Mesendoderm (in vitro differentiated cells): ENCODE data around the gene TMPRSS3.

Experiments used
- DNase-seq: peaks from one replicate; pipeline ENCODE4 v3.0.0; 2013
- H2AK5ac ChIP-seq: 2 replicates; pipeline ENCODE4 v1.6.1; 2013; ENCODE audit warnings: low read length, inconsistent platforms
- H2BK120ac ChIP-seq: 2 replicates; pipeline ENCODE4 v1.6.1; 2013; ENCODE audit warnings: low read depth, mild to moderate bottlenecking, low read length, moderate library complexity, mixed read lengths
- H2BK15ac ChIP-seq: replicated peaks from 2 replicates; pipeline ENCODE4 v1.6.1; 2013; ENCODE audit warnings: low read depth, mild to moderate bottlenecking, moderate library complexity
- H2BK5ac ChIP-seq: 2 replicates; pipeline ENCODE4 v1.6.1; 2013; ENCODE audit warnings: low read length, inconsistent platforms
- H3K18ac ChIP-seq: 2 replicates; pipeline ENCODE4 v1.6.1; 2013; ENCODE audit warnings: mild to moderate bottlenecking, low read length, mixed read lengths
- H3K23ac ChIP-seq: one replicate; pipeline ENCODE4 v1.6.1; 2013; ENCODE audit warnings: low read length
- H3K27ac ChIP-seq: 2 replicates; pipeline ENCODE4 v1.5.1; 2013; ENCODE audit warnings: low read depth, mild to moderate bottlenecking, inconsistent platforms, low read length, moderate library complexity
- H3K27me3 ChIP-seq: 2 replicates; pipeline ENCODE4 v1.6.1; 2013; ENCODE audit warnings: low read length, control low read depth, mild to moderate bottlenecking, inconsistent platforms; ENCODE audit not compliant: insufficient read depth, poor library complexity
- H3K36me3 ChIP-seq: 2 replicates; pipeline ENCODE4 v1.6.1; 2013; ENCODE audit warnings: low read length, inconsistent platforms; ENCODE audit not compliant: control insufficient read depth, insufficient read depth
- H3K4ac ChIP-seq: one replicate; pipeline ENCODE4 v1.6.1; 2013; ENCODE audit warnings: low read depth, mild to moderate bottlenecking, low read length, moderate library complexity
- H3K4me1 ChIP-seq: 2 replicates; pipeline ENCODE4 v1.6.1; 2013; ENCODE audit warnings: low read depth, low read length, inconsistent platforms; ENCODE audit not compliant: control insufficient read depth
- H3K4me2 ChIP-seq: 2 replicates; pipeline ENCODE4 v1.6.1; 2013; ENCODE audit warnings: low read length
- H3K4me3 ChIP-seq: 2 replicates; pipeline ENCODE4 v1.5.1; 2013; ENCODE audit warnings: mild to moderate bottlenecking, low read length
- H3K56ac ChIP-seq: one replicate; pipeline ENCODE4 v1.6.1; 2013; ENCODE audit warnings: low read length
- H3K79me1 ChIP-seq: 2 replicates; pipeline ENCODE4 v1.6.1; 2013; ENCODE audit warnings: low read length, inconsistent platforms
- H3K79me2 ChIP-seq: 2 replicates; pipeline ENCODE4 v1.6.1; 2013; ENCODE audit warnings: mild to moderate bottlenecking, low read length; ENCODE audit not compliant: control insufficient read depth, insufficient read depth
- H3K9ac ChIP-seq: 2 replicates; pipeline ENCODE4 v1.6.1; 2013; ENCODE audit warnings: low read length, inconsistent platforms
- H4K5ac ChIP-seq: one replicate; pipeline ENCODE4 v1.6.1; 2013; ENCODE audit warnings: low read length
- H4K8ac ChIP-seq: one replicate; pipeline ENCODE4 v1.6.1; 2013; ENCODE audit warnings: low read depth, mild to moderate bottlenecking, control low read depth, low read length, moderate library complexity
- WGBS: extraction: QIAGEN DNeasy Blood & Tissue Kit; methylation state at CpG from one replicate; pipeline ENCODE4 v1.1.7; 2013; ENCODE audit warnings: low lambda C conversion rate, missing lambda C conversion rate; ENCODE audit not compliant: insufficient coverage; ENCODE audit errors: extremely low coverage; 5-methylcytosine and 5-hydroxymethylcytosine counted together

TMPRSS3 gene

GRCh38 chr21:42414553-42414927 is 18.7 kb upstream of the TMPRSS3 start:
- Histone ChIP-seq H2AK5ac (no peak overlapping the region), H3K18ac (no peak overlapping the region), H2BK120ac (no peak overlapping the region), H3K4me1 (no peaks in the 10 kb centered on the region), H3K36me3 (no peaks in the 10 kb centered on the region), H3K79me2 (no peaks in the 10 kb centered on the region), H3K9ac (no peak overlapping the region), H2BK15ac (no peak overlapping the region), H3K4me3 (no peak overlapping the region), H4K5ac (no peak overlapping the region), H3K56ac (no peak overlapping the region), H3K79me1 (no peaks in the 10 kb centered on the region), H3K27me3 (no peaks in the 10 kb centered on the region), H3K4me2 (no peak overlapping the region), H3K23ac (no peak overlapping the region), H3K27ac (no peak overlapping the region), H4K8ac (no peak overlapping the region), H3K4ac (no peak overlapping the region), H2BK5ac (no peak overlapping the region)
- no CpG with 5 or more reads among the region's 8 CpGs for WGBS
- no peak for DNase-seq

- Histone ChIP-seq H3K56ac (no peak overlapping the region), H3K79me1 (no peaks in the 10 kb centered on the region), H3K4ac (no peak overlapping the region), H3K9ac (no peak overlapping the region), H3K36me3 (no peaks in the 10 kb centered on the region), H4K5ac (no peak overlapping the region), H2AK5ac (no peak overlapping the region), H3K79me2 (no peaks in the 10 kb centered on the region), H2BK5ac (no peak overlapping the region), H2BK15ac (no peak overlapping the region), H3K4me1 (no peaks in the 10 kb centered on the region), H4K8ac (no peak overlapping the region), H3K23ac (no peak overlapping the region), H3K4me2 (no peak overlapping the region), H2BK120ac (no peak overlapping the region), H3K18ac (no peak overlapping the region), H3K4me3 (no peak overlapping the region), H3K27me3 (no peaks in the 10 kb centered on the region), H3K27ac (no peak overlapping the region)
- DNase-seq, result no peak
- no CpG with 5 or more reads among the region's 8 CpGs for WGBS
Observed at GRCh38 chr21:42414066-42414465, 18.2 kb upstream of the TMPRSS3 start.

- Histone ChIP-seq H4K8ac (no peak overlapping the region), H3K56ac (no peak overlapping the region), H3K4ac (no peak overlapping the region), H2BK120ac (no peak overlapping the region), H3K27me3 (no peaks in the 10 kb centered on the region), H3K36me3 (no peaks in the 10 kb centered on the region), H3K4me2 (no peak overlapping the region), H3K4me3 (no peak overlapping the region), H3K9ac (no peak overlapping the region), H3K4me1 (no peaks in the 10 kb centered on the region), H3K18ac (no peak overlapping the region), H2BK5ac (no peak overlapping the region), H2AK5ac (no peak overlapping the region), H3K79me2 (no peaks in the 10 kb centered on the region), H3K23ac (no peak overlapping the region), H4K5ac (no peak overlapping the region), H2BK15ac (no peak overlapping the region), H3K79me1 (no peaks in the 10 kb centered on the region), H3K27ac (no peak overlapping the region)
- no CpG with 5 or more reads among the region's 4 CpGs for WGBS
- no peak for DNase-seq
Observed at GRCh38 chr21:42413500-42413899, 17.6 kb upstream of the TMPRSS3 start.

GRCh38 chr21:42413093-42413492 is 17.2 kb upstream of the TMPRSS3 start:
- Histone ChIP-seq H2BK15ac (no peak overlapping the region), H3K4me1 (no peaks in the 10 kb centered on the region), H3K23ac (no peak overlapping the region), H4K5ac (no peak overlapping the region), H3K56ac (no peak overlapping the region), H2BK120ac (no peak overlapping the region), H3K79me1 (no peaks in the 10 kb centered on the region), H4K8ac (no peak overlapping the region), H2BK5ac (no peak overlapping the region), H3K4ac (no peak overlapping the region), H3K4me2 (no peak overlapping the region), H3K36me3 (no peaks in the 10 kb centered on the region), H3K27ac (no peak overlapping the region), H2AK5ac (no peak overlapping the region), H3K4me3 (no peak overlapping the region), H3K27me3 (no peaks in the 10 kb centered on the region), H3K18ac (no peak overlapping the region), H3K79me2 (no peaks in the 10 kb centered on the region), H3K9ac (no peak overlapping the region)
- WGBS, result no CpG with 5 or more reads among the region's 14 CpGs
- DNase-seq, result no peak

DNA sequence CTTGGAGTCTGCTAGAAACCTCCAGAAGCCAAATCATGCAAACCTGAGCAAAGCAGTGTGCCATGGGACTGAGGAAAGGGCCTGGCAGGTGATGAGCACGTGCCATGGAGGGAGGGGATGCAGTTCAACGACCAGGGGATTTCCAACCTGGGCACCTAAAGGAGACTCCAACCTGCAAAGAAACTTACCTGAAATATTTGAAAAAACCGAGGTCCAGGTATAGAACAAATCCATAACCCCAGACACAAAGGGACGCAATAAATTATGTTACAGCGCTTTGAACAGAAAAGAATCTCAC is 16.7 kb upstream of the TMPRSS3 start:
- Histone ChIP-seq H2BK120ac (no peak overlapping the region), H4K5ac (no peak overlapping the region), H3K27me3 (no peaks in the 10 kb centered on the region), H3K4me3 (no peak overlapping the region), H2BK5ac (no peak overlapping the region), H3K9ac (no peak overlapping the region), H3K4me1 (no peaks in the 10 kb centered on the region), H2AK5ac (no peak overlapping the region), H3K56ac (no peak overlapping the region), H3K79me2 (no peaks in the 10 kb centered on the region), H3K27ac (no peak overlapping the region), H3K79me1 (no peaks in the 10 kb centered on the region), H2BK15ac (no peak overlapping the region), H3K36me3 (no peaks in the 10 kb centered on the region), H3K18ac (no peak overlapping the region), H3K4me2 (no peak overlapping the region), H4K8ac (no peak overlapping the region), H3K4ac (no peak overlapping the region), H3K23ac (no peak overlapping the region)
- WGBS, result no CpG with 5 or more reads among the region's 5 CpGs
- no peak for DNase-seq

- H3K79me1 ChIP-seq, result no peaks in the 10 kb centered on the region
- H3K56ac ChIP-seq, result no peak overlapping the region
- H3K18ac ChIP-seq, result no peak overlapping the region
- no peak overlapping the region for H2BK120ac ChIP-seq
- H3K79me2 ChIP-seq, result no peaks in the 10 kb centered on the region
- DNase-seq, result no peak
- H3K4ac ChIP-seq, result no peak overlapping the region
- no peak overlapping the region for H4K8ac ChIP-seq
- WGBS, result no CpG with 5 or more reads among the region's 21 CpGs
- H2BK15ac ChIP-seq, result no peak overlapping the region
- H3K4me3 ChIP-seq, result no peak overlapping the region
- H3K4me1 ChIP-seq, result no peaks in the 10 kb centered on the region
- H3K4me2 ChIP-seq, result no peak overlapping the region
- no peak overlapping the region for H3K9ac ChIP-seq
- no peaks in the 10 kb centered on the region for H3K36me3 ChIP-seq
- no peak overlapping the region for H3K27ac ChIP-seq
- no peak overlapping the region for H4K5ac ChIP-seq
- no peak overlapping the region for H3K23ac ChIP-seq
- H2AK5ac ChIP-seq, result no peak overlapping the region
- H2BK5ac ChIP-seq, result no peak overlapping the region
- no peaks in the 10 kb centered on the region for H3K27me3 ChIP-seq
Observed at GRCh38 chr21:42411891-42412635, 16.2 kb upstream of the TMPRSS3 start.
